Natural killer cell (primary cell): ENCODE measurements around the gene SPN. TPM values are rescaled to one million over a fixed set of nuclear protein-coding genes. Genes with fewer than 3 reads are reported as not detected.

Experiments used
- ATAC-seq, 3 donors: fragments of 150-1000 bp in 2 of 3; fragments of 200-7000 bp in 1 of 3; cut with Tn5 transposase; 1 replicate in 1 of 3; 2 replicates in 2 of 3; pipeline ENCODE4 v1.10.0; 2021; ENCODE audit warnings: mild to moderate bottlenecking in 2 of 3, moderate library complexity in 2 of 3
- DNase-seq, 2 donors: peaks; one replicate each; pipeline versions ENCODE4 v3.0.0 to v3.0.0-alpha.2; 2013 to 2021; ENCODE audit warnings: mixed read lengths in 1 of 2
- H3K27ac ChIP-seq: one replicate; pipeline ENCODE4 v1.5.1; 2013; ENCODE audit warnings: mild to moderate bottlenecking, low read length
- H3K27me3 ChIP-seq: one replicate; pipeline ENCODE4 v1.6.1; 2013; ENCODE audit warnings: low read length; ENCODE audit not compliant: control insufficient read depth, insufficient read depth
- H3K36me3 ChIP-seq: one replicate; pipeline ENCODE4 v1.6.1; 2013; ENCODE audit warnings: low read length; ENCODE audit not compliant: control insufficient read depth, insufficient read depth
- H3K4me1 ChIP-seq: one replicate; pipeline ENCODE4 v1.6.1; 2013; ENCODE audit warnings: low read length; ENCODE audit not compliant: control insufficient read depth, insufficient read depth
- H3K4me3 ChIP-seq: one replicate; pipeline ENCODE4 v1.5.1; 2013; ENCODE audit warnings: low read length
- H3K9me3 ChIP-seq: one replicate; pipeline ENCODE4 v1.6.1; 2013; ENCODE audit warnings: low read length; ENCODE audit not compliant: control insufficient read depth, insufficient read depth
- H3K27ac Mint-ChIP-seq, 2 donors: one replicate each; pipeline ENCODE4 v1.8.0; 2022; ENCODE audit warnings: mild to moderate bottlenecking in 2 of 2, mixed read lengths in 2 of 2, moderate library complexity in 1 of 2
- H3K27me3 Mint-ChIP-seq, 2 donors: one replicate each; pipeline ENCODE4 v1.8.0; 2022; ENCODE audit warnings: low read depth in 2 of 2, mixed read lengths in 2 of 2
- H3K36me3 Mint-ChIP-seq: one replicate; pipeline ENCODE4 v1.8.0; 2022; ENCODE audit warnings: mixed read lengths
- H3K4me1 Mint-ChIP-seq, 2 donors: one replicate each; pipeline ENCODE4 v1.8.0; 2022; ENCODE audit warnings: mixed read lengths in 2 of 2
- H3K4me3 Mint-ChIP-seq: one replicate; pipeline ENCODE4 v1.8.0; 2022; ENCODE audit warnings: mild to moderate bottlenecking, moderate library complexity, mixed read lengths
- H3K9me3 Mint-ChIP-seq, 2 donors: one replicate each; pipeline ENCODE4 v1.8.0; 2022; ENCODE audit warnings: mixed read lengths in 2 of 2
- WGBS: methylation state at CpG from one replicate; pipeline ENCODE4 v1.1.7; 2013; ENCODE audit warnings: missing lambda C conversion rate; ENCODE audit not compliant: insufficient coverage; 5-methylcytosine and 5-hydroxymethylcytosine counted together
- intact Hi-C: fragments of 100-400 bp; cut with micrococcal nuclease; formaldehyde crosslinking; loops from one replicate; pipeline ENCODE4 v1.14.2; 2022
- total RNA-seq, 4 donors: library from RNA; stranded (reverse); fragments of 120-200 nt in 1 of 4; gene quantifications; one replicate each; pipeline versions ENCODE4 v1.2.3 to v1.2.4, GENCODE V29; 2013 to 2022
- TF ChIP-seq, protein P1 (sequence below): fragments of 200-600 bp; IDR thresholded peaks from one replicate; pipeline ENCODE4 v1.8.0; 2022; ENCODE audit warnings: antibody characterized with exemption

Gene SPN
- total RNA-seq, 3 donors from 2014 or later (not counting 1 experiment from before 2014, with no cell fraction given) = 373 to 439 (median 435) TPM

DNA sequence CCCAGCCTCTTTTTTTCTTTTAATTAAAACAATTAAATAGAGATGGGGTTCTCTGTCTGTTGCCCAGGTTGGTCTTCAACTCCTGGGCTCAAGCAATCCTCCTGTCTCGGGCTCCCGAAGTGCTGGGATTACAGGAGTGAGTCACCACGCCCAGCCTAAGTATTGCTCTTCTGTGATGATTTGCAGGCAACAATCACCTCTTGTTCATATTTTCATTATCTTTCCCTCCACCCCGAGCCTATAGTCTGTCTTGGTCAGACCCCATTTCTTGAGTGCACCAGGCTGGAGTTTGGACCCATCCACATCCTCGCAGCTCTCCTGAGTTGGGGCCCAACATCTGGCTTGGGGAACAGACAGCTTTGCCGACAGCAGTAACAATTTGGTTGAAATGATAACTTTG, 4.3 kb upstream of the SPN start:
- peaks cover 16 to 40% of the 10 kb centered on the region in 2 donors for H3K4me1 Mint-ChIP-seq
- H3K27me3 Mint-ChIP-seq = no peaks in the 10 kb centered on the region
- H3K4me3 Mint-ChIP-seq = no peak overlapping the region
- no peaks in the 10 kb centered on the region for H3K9me3 Mint-ChIP-seq
- no peaks in the 10 kb centered on the region for H3K36me3 ChIP-seq
- no peaks in the 10 kb centered on the region for H3K36me3 Mint-ChIP-seq
- H3K27ac ChIP-seq = no peak overlapping the region
- no peak overlapping the region for H3K4me3 ChIP-seq
- intact Hi-C loops = no loop called here
- no peaks in the 10 kb centered on the region for H3K9me3 ChIP-seq
- H3K27ac Mint-ChIP-seq = no peak overlapping the region
- ATAC-seq (no peak), DNase-seq (no peak)
- peaks cover 30% of the 10 kb centered on the region for H3K4me1 ChIP-seq
- TF ChIP-seq, protein P1, sequence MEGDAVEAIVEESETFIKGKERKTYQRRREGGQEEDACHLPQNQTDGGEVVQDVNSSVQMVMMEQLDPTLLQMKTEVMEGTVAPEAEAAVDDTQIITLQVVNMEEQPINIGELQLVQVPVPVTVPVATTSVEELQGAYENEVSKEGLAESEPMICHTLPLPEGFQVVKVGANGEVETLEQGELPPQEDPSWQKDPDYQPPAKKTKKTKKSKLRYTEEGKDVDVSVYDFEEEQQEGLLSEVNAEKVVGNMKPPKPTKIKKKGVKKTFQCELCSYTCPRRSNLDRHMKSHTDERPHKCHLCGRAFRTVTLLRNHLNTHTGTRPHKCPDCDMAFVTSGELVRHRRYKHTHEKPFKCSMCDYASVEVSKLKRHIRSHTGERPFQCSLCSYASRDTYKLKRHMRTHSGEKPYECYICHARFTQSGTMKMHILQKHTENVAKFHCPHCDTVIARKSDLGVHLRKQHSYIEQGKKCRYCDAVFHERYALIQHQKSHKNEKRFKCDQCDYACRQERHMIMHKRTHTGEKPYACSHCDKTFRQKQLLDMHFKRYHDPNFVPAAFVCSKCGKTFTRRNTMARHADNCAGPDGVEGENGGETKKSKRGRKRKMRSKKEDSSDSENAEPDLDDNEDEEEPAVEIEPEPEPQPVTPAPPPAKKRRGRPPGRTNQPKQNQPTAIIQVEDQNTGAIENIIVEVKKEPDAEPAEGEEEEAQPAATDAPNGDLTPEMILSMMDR = no peak
- no peaks in the 10 kb centered on the region for H3K27me3 ChIP-seq
- WGBS = 95% methylated on average over 5 of the region's 6 CpGs

- Histone ChIP-seq H3K27ac (peak overlapping the region; percentile 81), H3K27me3 (no peaks in the 10 kb centered on the region), H3K4me3 (peak overlapping the region; percentile 90), H3K36me3 (peaks cover 18% of the 10 kb centered on the region), H3K9me3 (no peaks in the 10 kb centered on the region), H3K4me1 (peaks cover 61% of the 10 kb centered on the region)
- DNase-seq (peak in 1 of 2 donors; percentile 31), ATAC-seq (no peak)
- intact Hi-C loops = loop anchor here (5.0 to 10.0 kb wide), 3 partner anchors 35 to 83 kb away; partner anchors contain the start of gene C16orf54
- Mint-ChIP-seq H3K27ac (peak overlapping the region; percentile 92 to 99), H3K4me1 (peaks cover 48 to 65% of the 10 kb centered on the region in 2 donors), H3K4me3 (peak overlapping the region; percentile 99), H3K27me3 (no peaks in the 10 kb centered on the region), H3K9me3 (no peaks in the 10 kb centered on the region), H3K36me3 (peaks cover 9% of the 10 kb centered on the region)
- TF ChIP-seq, protein P1 = no peak
- 25% methylated on average over 17 of the region's 17 CpGs for WGBS
Measured at GRCh38 chr16:29662000-29662728, 883 bp upstream of the SPN start.

GRCh38 chr16:29662729-29663015, 375 bp upstream of the SPN start:
- peak; percentile 27 to 44 (median 31) for ATAC-seq
- no peaks in the 10 kb centered on the region for H3K27me3 ChIP-seq
- intact Hi-C loops = loop anchor here (5.0 to 10.0 kb wide), 3 partner anchors 35 to 82 kb away; partner anchors contain the start of gene C16orf54
- no peaks in the 10 kb centered on the region for H3K27me3 Mint-ChIP-seq
- TF ChIP-seq, protein P1 = no peak
- peaks cover 53 to 71% of the 10 kb centered on the region in 2 donors for H3K4me1 Mint-ChIP-seq
- WGBS = 3% methylated on average over 4 of the region's 4 CpGs
- peaks cover 66% of the 10 kb centered on the region for H3K4me1 ChIP-seq
- H3K27ac Mint-ChIP-seq = peak overlapping the region; percentile 92 to 99
- H3K36me3 Mint-ChIP-seq = peaks cover 9% of the 10 kb centered on the region
- H3K4me3 Mint-ChIP-seq = peak overlapping the region; percentile 99
- H3K9me3 Mint-ChIP-seq = no peaks in the 10 kb centered on the region
- peak; percentile 39 to 84 for DNase-seq
- H3K27ac ChIP-seq = peak overlapping the region; percentile 81
- peaks cover 18% of the 10 kb centered on the region for H3K36me3 ChIP-seq
- H3K4me3 ChIP-seq = peak overlapping the region; percentile 90
- H3K9me3 ChIP-seq = no peaks in the 10 kb centered on the region
